HCT116 (cell line): ENCODE measurements around the gene ENTPD5. TPM values are rescaled to one million over a fixed set of nuclear protein-coding genes. Genes with fewer than 3 reads are reported as not detected.

Experiments used
- ATAC-seq: fragments of 200-7000 bp; cut with Tn5 transposase; 2 replicates; pipeline ENCODE4 v1.9.1; 2020; ENCODE audit warnings: mild to moderate bottlenecking, moderate library complexity
- BruUV-seq: library from RNA; stranded (reverse); fragments of 400-500 nt; replicated peaks from 2 replicates; lab custom pipeline; 2021; lab: Mats Ljungman, UMichigan
- CTCF ChIA-PET: fragments of 300-600 bp; sonication (Branson Sonifier 250); formaldehyde crosslinking; loops from one replicate; lab custom pipeline; 2021; ENCODE audit warnings: antibody characterized with exemption; lab: Charles Lee
- POLR2A ChIA-PET: fragments of 300-600, 350-600 bp; sonication (Branson Sonifier 250); formaldehyde crosslinking; loops from one replicate; lab custom pipeline; 2021; ENCODE audit warnings: antibody characterized with exemption; lab: Charles Lee
- RAD21 ChIA-PET, 2 experiments: fragments of 300-600 bp; sonication (Branson Sonifier 250); formaldehyde crosslinking; loops; one replicate each; lab custom pipeline; 2023; ENCODE audit warnings: low total read pairs in 2 of 2; ENCODE audit not compliant: uncharacterized antibody in 2 of 2, unreplicated experiment in 2 of 2, low non-redundant PET in 1 of 2; lab: Charles Lee
- DNase-seq: peaks from one replicate; pipeline ENCODE4 v3.0.0-alpha.2; 2010; ENCODE audit warnings: low read depth, low spot score
- H2AFZ ChIP-seq: fragments of 200-600 bp; shearing (Covaris generic), sonication (generic); 2 replicates; pipeline ENCODE4 v1.6.1; 2017; ENCODE audit warnings: low read depth, mixed run types, mixed read lengths, antibody characterized with exemption, low read length; ENCODE audit not compliant: poor library complexity, severe bottlenecking
- H3K27ac ChIP-seq: 2 replicates; pipeline ENCODE4 v1.5.1; 2012; ENCODE audit warnings: low read depth, low read length
- H3K27me3 ChIP-seq: fragments of 200-600 bp; sonication (generic); 2 replicates; pipeline ENCODE4 v1.6.1; 2016; ENCODE audit warnings: mixed run types, low read length, mixed read lengths; ENCODE audit not compliant: insufficient read depth
- H3K36me3 ChIP-seq, 2 experiments: fragments of 200-500 bp in 1 of 2; fragments of 200-600 bp in 1 of 2; sonication (Bioruptor generic) in 1 of 2; sonication (generic) in 1 of 2; 2 replicates each; pipeline versions ENCODE4 v1.5.1 to v1.6.1; 2014 to 2016; ENCODE audit warnings: low read length in 2 of 2, inconsistent platforms in 1 of 2, mixed read lengths in 1 of 2, mixed run types in 1 of 2; ENCODE audit not compliant: insufficient read depth in 2 of 2, control insufficient read depth in 1 of 2
- H3K4me1 ChIP-seq, 2 experiments: fragments of 200-600 bp in 1 of 2; sonication (generic) in 1 of 2; 2 replicates each; pipeline versions ENCODE4 v1.5.1 to v1.6.1; 2012 to 2017; ENCODE audit warnings: low read length in 2 of 2, inconsistent platforms in 1 of 2, mild to moderate bottlenecking in 1 of 2, mixed read lengths in 1 of 2, mixed run types in 1 of 2, moderate library complexity in 1 of 2; ENCODE audit not compliant: insufficient read depth in 2 of 2, control insufficient read depth in 1 of 2
- H3K4me2 ChIP-seq: fragments of 200-600 bp; sonication (generic); 2 replicates; pipeline ENCODE4 v1.6.1; 2017; ENCODE audit warnings: mixed run types, low read length, mixed read lengths
- H3K4me3 ChIP-seq, 2 experiments: fragments of 200-600 bp in 1 of 2; sonication (generic) in 1 of 2; replicated peaks in 1 of 2; 2 replicates each; pipeline ENCODE4 v1.5.1; 2011 to 2016; ENCODE audit warnings: low read length in 2 of 2, control low read depth in 1 of 2, low read depth in 1 of 2, mild to moderate bottlenecking in 1 of 2, mixed read lengths in 1 of 2, mixed run types in 1 of 2
- H3K79me2 ChIP-seq: fragments of 200-600 bp; sonication (generic); 2 replicates; pipeline ENCODE4 v1.6.1; 2017; ENCODE audit warnings: mild to moderate bottlenecking, mixed run types, low read length, moderate library complexity, mixed read lengths; ENCODE audit not compliant: insufficient read depth
- H3K9ac ChIP-seq: fragments of 200-600 bp; sonication (generic); 2 replicates; pipeline ENCODE4 v1.6.1; 2016; ENCODE audit warnings: low read length, mixed read lengths
- H3K9me2 ChIP-seq: fragments of 200-600 bp; sonication (generic), shearing (Covaris generic); 2 replicates; pipeline ENCODE4 v1.6.1; 2017; ENCODE audit warnings: mixed run types, mild to moderate bottlenecking, moderate library complexity; ENCODE audit not compliant: insufficient read depth
- H3K9me3 ChIP-seq, 2 experiments: fragments of 200-500 bp in 1 of 2; fragments of 200-600 bp in 1 of 2; sonication (Bioruptor generic) in 1 of 2; sonication (generic) in 1 of 2; 2 replicates each; pipeline ENCODE4 v1.6.1; 2014 to 2017; ENCODE audit warnings: low read length in 2 of 2, mixed read lengths in 2 of 2, inconsistent platforms in 1 of 2, low read depth in 1 of 2, mild to moderate bottlenecking in 1 of 2, mixed run types in 1 of 2, moderate library complexity in 1 of 2; ENCODE audit not compliant: control insufficient read depth in 1 of 2, insufficient read depth in 1 of 2
- H4K20me1 ChIP-seq: fragments of 200-600 bp; sonication (generic), shearing (Covaris generic); 2 replicates; pipeline ENCODE4 v1.6.1; 2017; ENCODE audit warnings: mixed run types, mild to moderate bottlenecking, moderate library complexity; ENCODE audit not compliant: insufficient read depth
- CBX3 ChIP-seq: IDR thresholded peaks from 2 replicates; pipeline ENCODE4 v1.6.1; 2012; ENCODE audit warnings: low read depth
- CEBPB ChIP-seq: IDR thresholded peaks from 2 replicates; pipeline ENCODE4 v1.6.1; 2012; ENCODE audit warnings: low read depth
- EGR1 ChIP-seq: IDR thresholded peaks from 2 replicates; pipeline ENCODE4 v1.6.1; 2012; ENCODE audit warnings: low read depth
- ELF1 ChIP-seq: IDR thresholded peaks from 2 replicates; pipeline ENCODE4 v1.6.1; 2012; ENCODE audit warnings: low read depth, borderline replicate concordance
- EZH2 ChIP-seq: fragments of 200-600 bp; sonication (generic); IDR thresholded peaks from 2 replicates; pipeline ENCODE4 v1.6.1; 2017; ENCODE audit warnings: antibody characterized with exemption, mixed run types
- FOSL1 ChIP-seq: IDR thresholded peaks from 2 replicates; pipeline ENCODE4 v1.6.1; 2012; ENCODE audit warnings: low read depth
- JUND ChIP-seq: IDR thresholded peaks from 2 replicates; pipeline ENCODE4 v1.6.1; 2012
- POLR2A ChIP-seq: IDR thresholded peaks from 2 replicates; pipeline ENCODE4 v1.7.0; 2011; ENCODE audit warnings: borderline replicate concordance; ENCODE audit not compliant: insufficient read depth, insufficient read length; ENCODE audit errors: extremely low read depth
- POLR2AphosphoS5 ChIP-seq: IDR thresholded peaks from 2 replicates; pipeline ENCODE4 v1.6.1; 2011; ENCODE audit warnings: mild to moderate bottlenecking, low read depth, low read length, moderate library complexity
- RAD21 ChIP-seq: IDR thresholded peaks from 2 replicates; pipeline ENCODE4 v1.6.1; 2012; ENCODE audit warnings: low read depth, mild to moderate bottlenecking
- SIN3A ChIP-seq: IDR thresholded peaks from 2 replicates; pipeline ENCODE4 v1.6.1; 2012; ENCODE audit warnings: low read depth
- SRF ChIP-seq: IDR thresholded peaks from 2 replicates; pipeline ENCODE4 v1.6.1; 2012; ENCODE audit warnings: low read depth
- TCF7L2 ChIP-seq: IDR thresholded peaks from 2 replicates; pipeline ENCODE4 v1.7.0; 2011; ENCODE audit warnings: borderline replicate concordance, inconsistent platforms; ENCODE audit not compliant: insufficient read depth, insufficient read length; ENCODE audit errors: extremely low read depth
- ZFX ChIP-seq: fragments of 450-650 bp; IDR thresholded peaks from 2 replicates; pipeline ENCODE4 v1.6.1; 2017
- ZNF274 ChIP-seq: fragments of 200-500 bp; sonication (Bioruptor generic); IDR thresholded peaks from 2 replicates; pipeline ENCODE4 v1.6.1; 2014; ENCODE audit warnings: mild to moderate bottlenecking, low read depth, low read length, inconsistent platforms
- intact Hi-C: fragments of 100-400 bp; cut with micrococcal nuclease; formaldehyde crosslinking; loops from 2 replicates; pipeline ENCODE4 v1.10.0; 2022
- total RNA-seq: library from RNA; stranded (reverse); gene quantifications from one replicate; pipeline ENCODE4 v1.2.1, GENCODE V29; 2021; ENCODE audit not compliant: unreplicated experiment
- TF ChIP-seq, protein P1 (sequence below): IDR thresholded peaks from 2 replicates; pipeline ENCODE4 v1.6.1; 2012
- TF ChIP-seq, protein P2 (sequence below): IDR thresholded peaks from 2 replicates; pipeline ENCODE4 v1.6.1; 2011; ENCODE audit warnings: mild to moderate bottlenecking, low read length, moderate library complexity; ENCODE audit not compliant: insufficient replicate concordance; ENCODE audit errors: extremely low read depth
- TF ChIP-seq, protein P3 (sequence below): IDR thresholded peaks from 2 replicates; pipeline ENCODE4 v1.6.1; 2012

The ENTPD5 gene
- total RNA-seq, 1 experiment from 2014 or later = 14.4 TPM

DNA sequence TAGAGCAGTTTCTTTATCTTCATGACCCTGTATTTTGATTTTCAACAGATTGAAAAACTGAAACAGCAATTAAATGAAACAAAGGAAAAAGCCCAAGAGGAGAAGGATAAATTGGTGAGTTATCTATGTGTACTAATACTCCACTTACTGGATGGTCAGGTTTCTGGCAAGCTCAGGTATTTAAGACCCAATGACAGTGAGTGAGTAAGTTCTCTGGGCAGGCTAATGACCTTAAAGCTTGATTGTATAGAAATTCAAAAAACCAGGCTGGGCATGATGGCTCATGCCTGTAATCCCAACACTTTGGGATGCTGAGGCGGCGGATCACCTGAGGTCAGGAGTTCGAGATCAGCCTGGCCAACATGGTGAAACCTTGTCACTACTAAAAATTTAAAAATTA, 10.0 kb upstream of the ENTPD5 start:
- POLR2A ChIA-PET = no interaction called here

More for the DNA sequence above, 10.0 kb upstream of the ENTPD5 start:
- Histone ChIP-seq H2AFZ (no peak overlapping the region), H3K4me3 (no peak overlapping the region), H3K36me3 (no peaks in the 10 kb centered on the region), H4K20me1 (no peaks in the 10 kb centered on the region), H3K9me3 (no peaks in the 10 kb centered on the region), H3K27ac (no peak overlapping the region), H3K79me2 (no peaks in the 10 kb centered on the region), H3K27me3 (no peaks in the 10 kb centered on the region), H3K9ac (no peak overlapping the region), H3K4me2 (no peak overlapping the region), H3K9me2 (no peaks in the 10 kb centered on the region), H3K4me1 (no peaks in the 10 kb centered on the region)
- CTCF ChIA-PET = no interaction called here
- RAD21 ChIA-PET = no interaction called here
- DNase-seq (no peak), ATAC-seq (no peak)
- BruUV-seq = no TSS peak
- TF ChIP-seq, protein P1, sequence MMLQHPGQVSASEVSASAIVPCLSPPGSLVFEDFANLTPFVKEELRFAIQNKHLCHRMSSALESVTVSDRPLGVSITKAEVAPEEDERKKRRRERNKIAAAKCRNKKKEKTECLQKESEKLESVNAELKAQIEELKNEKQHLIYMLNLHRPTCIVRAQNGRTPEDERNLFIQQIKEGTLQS = no peak
- no peak for TF ChIP-seq CBX3
- no peak for TF ChIP-seq EGR1
- TF ChIP-seq, protein P2, sequence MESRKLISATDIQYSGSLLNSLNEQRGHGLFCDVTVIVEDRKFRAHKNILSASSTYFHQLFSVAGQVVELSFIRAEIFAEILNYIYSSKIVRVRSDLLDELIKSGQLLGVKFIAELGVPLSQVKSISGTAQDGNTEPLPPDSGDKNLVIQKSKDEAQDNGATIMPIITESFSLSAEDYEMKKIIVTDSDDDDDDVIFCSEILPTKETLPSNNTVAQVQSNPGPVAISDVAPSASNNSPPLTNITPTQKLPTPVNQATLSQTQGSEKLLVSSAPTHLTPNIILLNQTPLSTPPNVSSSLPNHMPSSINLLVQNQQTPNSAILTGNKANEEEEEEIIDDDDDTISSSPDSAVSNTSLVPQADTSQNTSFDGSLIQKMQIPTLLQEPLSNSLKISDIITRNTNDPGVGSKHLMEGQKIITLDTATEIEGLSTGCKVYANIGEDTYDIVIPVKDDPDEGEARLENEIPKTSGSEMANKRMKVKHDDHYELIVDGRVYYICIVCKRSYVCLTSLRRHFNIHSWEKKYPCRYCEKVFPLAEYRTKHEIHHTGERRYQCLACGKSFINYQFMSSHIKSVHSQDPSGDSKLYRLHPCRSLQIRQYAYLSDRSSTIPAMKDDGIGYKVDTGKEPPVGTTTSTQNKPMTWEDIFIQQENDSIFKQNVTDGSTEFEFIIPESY = no peak
- TF ChIP-seq TCF7L2 = no peak
- TF ChIP-seq ELF1 = no peak
- TF ChIP-seq, protein P3, sequence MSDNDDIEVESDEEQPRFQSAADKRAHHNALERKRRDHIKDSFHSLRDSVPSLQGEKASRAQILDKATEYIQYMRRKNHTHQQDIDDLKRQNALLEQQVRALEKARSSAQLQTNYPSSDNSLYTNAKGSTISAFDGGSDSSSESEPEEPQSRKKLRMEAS = no peak
- TF ChIP-seq JUND = no peak
- TF ChIP-seq CEBPB = no peak
- TF ChIP-seq SIN3A = no peak
- TF ChIP-seq ZFX = no peak
- no peak for TF ChIP-seq FOSL1
- no peak for TF ChIP-seq POLR2AphosphoS5
- TF ChIP-seq ZNF274 = no peak
- TF ChIP-seq EZH2 = no peak
- TF ChIP-seq SRF = no peak
- no peak for TF ChIP-seq POLR2A
- TF ChIP-seq RAD21 = no peak
- intact Hi-C loops = no loop called here
